ENCODE data around the gene IL17RD.
"Not testable (repeated sequence)": the region's sequence is repeated elsewhere in the genome, so short reads cannot be mapped to it uniquely, and the experiment has no call there.

IL17RD gene

DNA sequence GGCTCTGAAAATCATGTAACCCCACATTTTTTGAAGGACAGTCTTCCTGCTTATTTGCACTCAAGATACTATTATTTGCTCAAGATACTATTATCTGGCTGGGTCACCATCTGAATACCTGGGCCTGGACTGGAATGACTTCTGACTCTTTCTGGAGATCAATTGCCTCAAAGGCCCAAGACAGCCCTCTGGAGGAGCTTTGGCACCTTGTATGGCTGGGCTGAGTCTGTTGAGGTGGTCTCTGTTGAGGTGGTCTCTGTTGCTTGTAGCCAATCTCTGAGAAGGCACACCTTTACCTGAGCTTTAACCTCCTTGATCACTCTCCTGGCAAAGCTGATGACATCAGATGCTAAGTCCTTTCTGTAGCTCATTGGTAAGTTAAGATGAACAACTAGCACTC, 71.7 kb downstream of the IL17RD start:
- DNase-seq (ENCODE audit: low read depth, low spot score): no peak

DNA sequence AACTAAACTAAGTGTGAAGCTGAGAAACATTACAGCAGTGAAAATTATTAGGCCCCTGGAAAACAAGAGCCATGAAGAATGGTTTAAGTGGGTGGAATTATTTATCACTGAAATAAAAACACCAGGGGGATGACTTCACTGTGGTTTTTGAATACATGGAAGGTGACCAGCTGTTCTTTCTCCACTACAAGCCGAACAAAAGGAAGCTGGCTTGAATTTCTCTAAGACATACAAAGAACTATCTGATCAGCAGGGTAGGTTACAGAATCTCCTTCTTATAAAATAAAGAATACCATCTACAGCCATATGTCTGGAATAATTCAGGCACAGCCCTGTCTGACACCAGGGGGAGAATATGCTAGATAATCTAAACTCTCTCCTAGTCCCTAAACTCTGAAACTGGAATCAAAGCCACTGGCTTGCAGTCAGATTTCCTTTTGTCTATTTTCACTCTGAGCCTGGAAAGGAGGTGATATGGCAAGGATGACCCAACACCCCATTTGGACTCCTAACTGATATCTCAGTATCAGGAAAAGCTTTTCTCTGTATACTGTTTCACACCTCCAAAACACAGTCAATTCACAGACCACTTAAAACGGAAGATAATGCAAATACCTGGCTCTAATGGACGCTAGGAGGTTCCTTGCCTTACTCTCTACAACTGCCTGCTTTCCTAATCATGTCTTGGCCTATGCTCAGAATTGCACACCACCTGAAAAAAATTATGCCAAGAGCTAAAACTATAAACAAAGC, 73.5 kb downstream of the IL17RD start:
- no peak for DNase-seq (ENCODE audit: low read depth, low spot score)

DNA sequence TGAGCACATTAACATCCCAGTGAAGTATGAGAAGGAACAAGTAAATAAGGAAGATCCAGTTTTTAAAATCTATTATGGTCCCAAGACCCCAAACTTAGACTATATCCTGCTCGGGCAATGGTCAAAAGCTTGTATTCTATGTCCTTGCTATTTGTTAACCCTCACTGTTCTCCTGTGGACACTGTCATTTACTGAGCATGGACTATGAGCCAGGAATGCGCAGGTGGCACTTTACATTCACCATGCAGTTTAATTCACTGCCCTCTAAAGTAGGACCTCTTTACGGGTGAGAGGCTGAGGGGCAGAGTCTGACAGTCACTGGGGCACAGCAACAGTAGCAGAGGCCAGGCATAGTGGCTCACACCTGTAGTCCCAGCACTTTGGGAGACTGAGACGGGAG, 76.1 kb downstream of the IL17RD start:
- DNase-seq (ENCODE audit: low read depth, low spot score): no peak

- DNase-seq (ENCODE audit: low read depth, low spot score): no peak
Measured at GRCh38 chr3:57088503-57088902, 76.7 kb downstream of the IL17RD start.

DNA sequence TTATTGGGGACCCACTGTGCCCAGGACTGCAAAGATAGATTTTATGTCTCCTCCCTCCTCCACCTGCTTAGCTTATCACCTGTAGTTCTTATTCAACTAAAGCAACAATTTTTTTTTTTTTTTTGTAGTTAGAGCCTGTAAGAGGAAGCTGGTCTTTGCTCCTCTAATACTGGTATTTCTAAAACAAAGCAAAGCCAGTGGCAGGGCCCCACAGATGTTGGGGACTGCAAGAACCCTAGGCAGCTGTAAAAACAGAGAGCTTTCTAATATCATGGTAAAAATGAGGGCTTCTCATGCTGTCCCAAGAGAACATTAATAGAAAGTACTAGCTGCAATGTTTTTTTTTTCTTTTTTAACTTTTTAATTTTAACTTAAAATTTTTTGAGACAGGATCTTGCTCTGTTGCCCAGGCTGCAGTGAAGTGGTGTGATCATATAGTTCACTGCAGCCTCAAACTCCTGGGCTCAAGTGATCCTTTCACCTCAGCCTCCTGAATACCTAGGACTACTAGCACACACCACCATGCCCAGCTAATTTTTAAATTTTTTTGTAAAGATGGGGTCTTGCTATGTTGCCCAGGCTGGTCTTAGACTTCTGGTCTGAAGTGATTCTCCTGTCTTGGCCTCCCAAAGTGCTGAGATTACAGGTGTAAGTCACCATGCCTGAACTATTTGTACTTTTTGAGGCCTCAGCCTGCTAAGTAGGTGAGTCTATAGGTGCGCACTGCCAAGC, 77.6 kb downstream of the IL17RD start:
- DNase-seq (ENCODE audit: low read depth, low spot score): no peak

- DNase-seq (ENCODE audit: low read depth, low spot score): no peak
Measured at GRCh38 chr3:57086201-57086600, 79.0 kb downstream of the IL17RD start.

GRCh38 chr3:57085211-57085610, 79.9 kb downstream of the IL17RD start:
- DNase-seq (ENCODE audit: low read depth, low spot score): no peak

- not testable (repeated sequence) for DNase-seq (ENCODE audit: low read depth, low spot score)
Measured at GRCh38 chr3:57083266-57083995, 81.7 kb downstream of the IL17RD start.

- DNase-seq (ENCODE audit: low read depth, low spot score): no peak
Measured at GRCh38 chr3:57082481-57082880, 82.7 kb downstream of the IL17RD start.

GRCh38 chr3:57081173-57081572, 84.0 kb downstream of the IL17RD start:
- no peak for DNase-seq (ENCODE audit: low read depth, low spot score)

- no peak for DNase-seq (ENCODE audit: low read depth, low spot score)
Measured at GRCh38 chr3:57080171-57080570, 85.0 kb downstream of the IL17RD start.

- DNase-seq (ENCODE audit: low read depth, low spot score): no peak
Measured at GRCh38 chr3:57079474-57079831, 85.7 kb downstream of the IL17RD start.

GRCh38 chr3:57078635-57079473, 86.3 kb downstream of the IL17RD start:
- no peak for DNase-seq (ENCODE audit: low read depth, low spot score)

DNA sequence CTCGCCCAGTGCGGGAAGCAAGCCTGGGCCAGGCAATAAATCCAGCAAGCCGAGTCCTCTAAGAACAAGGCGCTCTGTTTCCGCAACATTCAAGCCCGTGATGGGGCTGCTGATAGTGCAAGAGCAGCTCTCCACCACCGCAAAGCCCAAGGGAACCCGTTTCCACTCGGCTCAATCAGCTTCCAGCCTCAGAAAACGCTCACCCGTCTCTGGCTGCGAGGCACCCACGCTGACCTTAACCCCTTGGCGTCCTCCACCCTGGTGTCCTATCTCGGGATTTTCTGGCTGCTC, 86.9 kb downstream of the IL17RD start:
- DNase-seq (ENCODE audit: low read depth, low spot score): no peak

GRCh38 chr3:57077630-57078343, 87.4 kb downstream of the IL17RD start:
- DNase-seq (ENCODE audit: low read depth, low spot score): no peak

GRCh38 chr3:57076422-57076951, 88.7 kb downstream of the IL17RD start:
- no peak for DNase-seq (ENCODE audit: low read depth, low spot score)

DNA sequence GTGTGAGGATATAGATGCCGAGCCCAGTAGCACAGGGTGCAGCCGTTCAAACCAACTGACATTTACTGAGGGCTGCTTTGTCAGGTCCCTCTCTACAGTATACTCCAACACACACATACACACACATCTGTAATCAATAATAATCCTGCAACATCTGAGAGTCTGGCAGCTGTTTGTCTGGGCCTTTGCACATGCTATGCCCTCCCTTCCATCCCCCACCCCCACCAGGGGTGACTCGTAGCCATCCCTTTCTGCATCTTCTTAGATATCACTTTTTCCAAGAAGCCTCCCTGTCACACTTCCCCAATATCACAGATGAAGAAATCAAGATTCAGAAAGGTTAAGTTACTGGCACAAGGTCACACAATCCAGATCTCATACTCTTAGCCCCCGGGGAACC, 91.0 kb downstream of the IL17RD start:
- no peak for DNase-seq (ENCODE audit: low read depth, low spot score)

- no peak for DNase-seq (ENCODE audit: low read depth, low spot score)
Measured at GRCh38 chr3:57073628-57074027, 91.5 kb downstream of the IL17RD start.

DNA sequence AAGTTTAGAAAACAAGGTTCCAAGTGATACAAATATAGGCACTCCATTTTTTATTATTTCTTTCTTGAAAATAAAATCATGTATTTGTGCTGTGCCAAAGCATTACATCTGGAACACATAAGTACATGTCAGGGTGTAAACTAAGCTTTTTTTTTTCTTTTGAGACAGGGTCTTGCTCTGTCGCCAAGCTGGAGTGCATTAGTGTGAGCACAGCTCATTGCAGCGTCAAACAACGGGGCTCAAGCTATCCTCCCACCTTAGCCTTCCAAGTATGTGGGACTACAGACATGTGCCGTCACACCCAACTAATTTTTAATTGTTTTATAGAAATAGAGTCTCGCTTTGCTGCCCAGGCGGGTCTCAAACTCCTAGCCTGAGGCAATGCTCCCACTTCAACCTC, 95.7 kb downstream of the IL17RD start:
- no peak for DNase-seq (ENCODE audit: low read depth, low spot score)

- DNase-seq (ENCODE audit: low read depth, low spot score): no peak
Measured at GRCh38 chr3:57068437-57069089, 96.6 kb downstream of the IL17RD start.

- no peak for DNase-seq (ENCODE audit: low read depth, low spot score)
Measured at GRCh38 chr3:57066471-57066870, 98.7 kb downstream of the IL17RD start.
